GM08714 (cell line): ENCODE data around the gene DNM3.

Source experiments
- H3K4me3 ChIP-seq: fragments of 200-500 bp; sonication (Bioruptor generic); 2 replicates; pipeline ENCODE4 v1.5.1; 2014; ENCODE audit warnings: mild to moderate bottlenecking, low read length, inconsistent platforms
- ZNF274 ChIP-seq: IDR thresholded peaks from 2 replicates; pipeline ENCODE4 v1.6.1; 2012; ENCODE audit warnings: mild to moderate bottlenecking, low read depth, low read length

DNM3 gene

DNA sequence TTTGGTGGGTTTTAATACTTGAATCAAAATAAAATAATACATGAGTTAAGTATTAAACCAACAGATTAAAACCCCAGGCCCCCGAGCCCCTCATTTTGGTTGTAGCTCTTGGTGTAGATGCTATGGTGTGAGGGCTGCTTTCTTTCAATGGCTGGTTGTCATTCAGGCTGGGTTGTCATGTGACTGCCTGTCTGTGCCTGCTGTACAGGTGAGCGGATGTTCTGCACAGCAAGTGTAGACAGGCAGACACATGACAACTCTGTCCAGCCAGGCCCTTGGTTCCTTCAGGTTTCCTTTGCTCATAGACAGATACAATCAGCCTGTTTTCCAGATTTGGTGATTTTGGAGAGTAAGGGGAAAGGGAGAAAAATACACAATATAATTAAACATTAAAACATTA, 297.3 kb downstream of the DNM3 start:
- no peak overlapping the region for H3K4me3 ChIP-seq
- no peak for TF ChIP-seq ZNF274

GRCh38 chr1:172139196-172139595, 297.9 kb downstream of the DNM3 start:
- TF ChIP-seq ZNF274: no peak
- no peak overlapping the region for H3K4me3 ChIP-seq

DNA sequence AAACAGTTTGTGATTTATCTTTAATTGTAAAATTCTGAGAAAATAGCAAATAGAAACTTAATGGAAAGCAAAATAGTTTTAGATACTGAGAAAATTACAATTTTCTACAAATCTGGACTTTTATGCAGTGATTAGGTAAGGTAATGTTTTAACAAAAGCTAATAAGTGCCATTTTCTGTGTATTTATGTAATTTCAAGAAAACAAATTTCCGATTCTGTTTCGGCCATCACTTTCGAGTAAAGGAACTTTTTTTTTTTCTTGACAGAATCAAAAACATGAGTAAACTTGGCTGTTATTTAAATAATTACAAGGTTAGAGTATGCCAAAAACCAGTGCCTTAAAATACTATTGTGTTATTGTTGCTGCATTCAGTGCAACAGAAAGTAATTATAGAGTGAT, 298.8 kb downstream of the DNM3 start:
- no peak for TF ChIP-seq ZNF274
- no peak overlapping the region for H3K4me3 ChIP-seq

- TF ChIP-seq ZNF274: no peak
- no peak overlapping the region for H3K4me3 ChIP-seq
Measured at GRCh38 chr1:172140591-172140990, 299.3 kb downstream of the DNM3 start.

- no peak overlapping the region for H3K4me3 ChIP-seq
- no peak for TF ChIP-seq ZNF274
Measured at GRCh38 chr1:172141341-172141881, 300.1 kb downstream of the DNM3 start.

GRCh38 chr1:172142324-172142723, 301.0 kb downstream of the DNM3 start:
- H3K4me3 ChIP-seq: no peak overlapping the region
- TF ChIP-seq ZNF274: no peak

DNA sequence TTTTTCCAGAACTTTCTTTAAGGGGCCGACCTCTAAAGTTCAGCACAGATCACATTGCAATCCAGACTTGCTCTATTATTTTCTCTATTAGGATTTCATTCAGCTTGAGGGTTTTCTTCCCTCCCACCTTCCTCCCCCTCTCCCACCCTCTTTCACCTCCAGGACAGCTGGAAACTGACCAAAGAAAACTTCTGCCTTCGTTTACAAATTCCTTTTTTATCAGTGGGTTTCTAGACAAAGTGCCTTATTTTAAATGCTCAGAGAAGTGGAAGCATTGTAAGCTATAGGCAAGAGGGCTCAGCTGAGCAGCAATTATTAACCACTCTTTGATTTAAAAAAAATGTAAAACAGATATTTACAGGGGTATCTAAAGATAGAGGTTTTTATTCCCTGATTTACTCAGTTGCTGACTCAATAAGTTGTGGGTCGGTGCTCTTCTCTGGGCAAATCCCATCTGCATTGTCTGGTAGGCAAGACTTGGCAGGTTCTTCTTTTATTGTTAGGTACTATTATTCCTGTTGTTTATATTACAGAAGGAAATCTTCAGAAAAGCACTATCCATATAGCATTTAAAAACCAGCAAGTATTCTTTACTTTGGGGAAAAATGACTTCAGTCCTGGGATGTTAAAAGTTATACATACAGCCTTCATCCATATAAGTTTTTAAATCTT, 302.2 kb downstream of the DNM3 start:
- H3K4me3 ChIP-seq: no peak overlapping the region

GRCh38 chr1:172144445-172145061, 303.3 kb downstream of the DNM3 start:
- no peak for TF ChIP-seq ZNF274
- H3K4me3 ChIP-seq: no peak overlapping the region

More for the DNA sequence above, 302.2 kb downstream of the DNM3 start:
- no peak for TF ChIP-seq ZNF274

GRCh38 chr1:172145231-172145651, 303.9 kb downstream of the DNM3 start:
- H3K4me3 ChIP-seq: no peak overlapping the region
- TF ChIP-seq ZNF274: no peak

DNA sequence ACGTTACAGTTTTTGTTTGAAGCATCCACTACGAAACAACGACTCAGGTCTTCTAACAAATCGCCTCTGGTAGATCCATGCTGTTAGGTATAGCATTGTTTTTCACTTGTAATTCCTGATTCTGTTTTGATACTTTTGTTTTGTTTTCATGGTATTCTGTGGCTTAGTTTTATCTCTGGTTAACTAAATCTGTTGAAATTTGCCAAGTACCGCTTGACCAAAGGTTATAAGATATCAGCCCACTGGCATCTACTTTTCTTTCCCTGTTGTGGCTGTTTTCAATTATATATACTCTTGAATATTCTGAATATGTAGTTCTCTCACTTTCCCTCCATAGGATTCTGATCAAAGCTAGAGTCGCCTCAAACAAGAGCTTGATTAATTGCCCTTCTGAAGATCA, 304.4 kb downstream of the DNM3 start:
- TF ChIP-seq ZNF274: no peak
- H3K4me3 ChIP-seq: no peak overlapping the region

DNA sequence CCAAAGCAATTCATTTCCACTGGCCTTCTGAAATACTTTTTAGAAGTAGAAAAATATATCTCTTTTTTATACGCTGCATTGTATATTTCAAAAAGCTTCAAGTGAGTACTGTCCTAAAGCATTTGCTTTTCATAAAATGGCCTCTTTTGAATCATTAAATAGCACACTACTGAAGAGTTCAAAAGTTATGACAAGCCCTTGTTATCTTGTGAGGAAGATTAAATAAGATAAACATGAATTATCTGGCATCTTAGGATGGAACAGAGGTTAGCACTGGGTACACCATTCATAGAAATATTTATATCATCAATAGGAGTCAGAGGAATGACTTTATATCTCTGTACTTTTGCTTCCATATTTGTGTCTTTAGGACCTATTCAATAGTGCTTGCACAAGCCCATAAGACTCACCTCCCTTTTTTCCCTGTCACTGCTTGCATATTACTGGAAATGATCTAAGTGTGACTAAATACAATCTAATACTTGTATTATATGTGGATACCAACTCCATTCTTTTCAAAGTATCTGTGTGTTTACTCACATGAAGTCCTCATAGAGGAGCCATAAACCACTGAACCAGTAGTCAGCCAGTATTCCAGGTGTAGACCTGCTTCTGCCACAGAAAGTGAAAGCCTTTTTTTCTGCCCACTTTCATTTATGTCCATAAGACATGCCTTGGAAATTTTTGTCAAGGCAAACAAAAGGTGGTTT, 305.0 kb downstream of the DNM3 start:
- no peak for TF ChIP-seq ZNF274
- no peak overlapping the region for H3K4me3 ChIP-seq

DNA sequence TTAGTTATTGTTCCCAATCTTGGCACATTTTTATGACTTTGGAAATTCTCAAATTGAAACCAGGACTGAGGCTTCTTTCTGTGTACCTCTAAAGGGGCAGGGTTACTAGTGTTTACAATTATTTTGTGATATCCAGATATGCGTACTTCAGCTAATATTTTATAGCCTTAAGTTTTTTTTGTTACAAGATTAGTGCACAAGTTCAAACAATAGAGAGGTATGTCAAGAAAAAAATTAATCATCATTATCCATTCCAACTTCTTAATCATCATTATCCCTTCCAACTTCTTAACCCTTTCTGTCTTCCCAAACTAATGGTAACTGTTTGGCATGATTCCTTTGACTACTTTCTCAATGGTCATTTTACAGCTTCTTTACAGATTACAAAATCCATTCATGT, 306.2 kb downstream of the DNM3 start:
- H3K4me3 ChIP-seq: no peak overlapping the region
- no peak for TF ChIP-seq ZNF274

GRCh38 chr1:172148213-172148612, 306.9 kb downstream of the DNM3 start:
- no peak for TF ChIP-seq ZNF274
- H3K4me3 ChIP-seq: no peak overlapping the region

GRCh38 chr1:172148707-172149106, 307.4 kb downstream of the DNM3 start:
- H3K4me3 ChIP-seq: no peak overlapping the region
- no peak for TF ChIP-seq ZNF274

- no peak for TF ChIP-seq ZNF274
- H3K4me3 ChIP-seq: no peak overlapping the region
Measured at GRCh38 chr1:172149346-172149745, 308.0 kb downstream of the DNM3 start.
